B cell (primary cell): ENCODE results near the gene B9D1. TPM values are rescaled to one million over a fixed set of nuclear protein-coding genes. Genes with fewer than 3 reads are reported as not detected.

Source experiments
- ATAC-seq: fragments of 200-7000 bp; cut with Tn5 transposase; one replicate; pipeline ENCODE4 v1.10.0; 2021; ENCODE audit warnings: low read depth, mild to moderate bottlenecking, moderate number of reproducible peaks, moderate library complexity
- CTCF ChIA-PET: fragments of 350-600 bp; sonication (Branson Sonifier 250); formaldehyde crosslinking; loops from one replicate; lab custom pipeline; 2021; ENCODE audit warnings: antibody characterized with exemption, inconsistent platforms; lab: Charles Lee
- POLR2A ChIA-PET: fragments of 350-600 bp; sonication (Branson Sonifier 250); formaldehyde crosslinking; loops from one replicate; lab custom pipeline; 2021; ENCODE audit warnings: antibody characterized with exemption; lab: Charles Lee
- DNase-seq: peaks from one replicate; pipeline ENCODE4 v3.0.0; 2013
- H2AFZ ChIP-seq: 2 replicates; pipeline ENCODE4 v1.6.1; 2012; ENCODE audit warnings: mild to moderate bottlenecking, low read depth, low read length; ENCODE audit not compliant: insufficient read depth, poor library complexity, severe bottlenecking
- H3K27ac ChIP-seq, 2 donors: 1 replicate in 1 of 2; 2 replicates in 1 of 2; pipeline ENCODE4 v1.5.1; 2012 to 2013; ENCODE audit warnings: low read length in 2 of 2, mild to moderate bottlenecking in 2 of 2, moderate library complexity in 1 of 2
- H3K27me3 ChIP-seq, 4 experiments: fragments of 200-600 bp in 1 of 4; sonication (generic) in 1 of 4; replicated peaks in 1 of 4; 1 replicate in 2 of 4; 2 replicates in 2 of 4; pipeline versions ENCODE4 v1.6.1 to v1.7.0; 2013 to 2016; ENCODE audit warnings: low read length in 3 of 4, mild to moderate bottlenecking in 2 of 4, mixed read lengths in 1 of 4, moderate library complexity in 1 of 4; ENCODE audit not compliant: insufficient read depth in 4 of 4, control insufficient read depth in 3 of 4; ENCODE audit errors: control extremely low read depth in 1 of 4
- H3K36me3 ChIP-seq, 2 experiments: replicated peaks in 1 of 2; 1 replicate in 1 of 2; 2 replicates in 1 of 2; pipeline versions ENCODE4 v1.6.1 to v1.7.1; 2013; ENCODE audit warnings: low read length in 1 of 2; ENCODE audit not compliant: insufficient read depth in 2 of 2, control insufficient read depth in 1 of 2; ENCODE audit errors: control extremely low read depth in 1 of 2, extremely low read depth in 1 of 2
- H3K4me1 ChIP-seq, 2 donors: fragments of 200-600 bp in 1 of 2; sonication (generic) in 1 of 2; 1 replicate in 1 of 2; 2 replicates in 1 of 2; pipeline versions ENCODE4 v1.5.1 to v1.6.1; 2013 to 2017; ENCODE audit warnings: low read length in 2 of 2; ENCODE audit not compliant: control insufficient read depth in 2 of 2, insufficient read depth in 2 of 2
- H3K4me2 ChIP-seq: replicated peaks from 2 replicates; pipeline ENCODE3; 2012; ENCODE audit warnings: mild to moderate bottlenecking, low read depth, low read length; ENCODE audit not compliant: poor library complexity, severe bottlenecking
- H3K4me3 ChIP-seq, 5 experiments: fragments of 200-600 bp in 1 of 5; sonication (generic) in 1 of 5; 1 replicate in 3 of 5; 2 replicates in 2 of 5; pipeline versions ENCODE4 v1.5.1 to v1.7.0; 2011 to 2016; ENCODE audit warnings: low read length in 4 of 5, mild to moderate bottlenecking in 4 of 5, low read depth in 2 of 5, control low read depth in 1 of 5, moderate library complexity in 1 of 5; ENCODE audit not compliant: insufficient read depth in 1 of 5; ENCODE audit errors: control extremely low read depth in 1 of 5, extremely low read depth in 1 of 5
- H3K79me2 ChIP-seq: fragments of 200-600 bp; sonication (generic); one replicate; pipeline ENCODE4 v1.6.0; 2016; ENCODE audit warnings: low read length; ENCODE audit not compliant: control insufficient read depth, insufficient read depth
- H3K9ac ChIP-seq: fragments of 200-600 bp; sonication (generic); 2 replicates; pipeline ENCODE4 v1.6.1; 2017; ENCODE audit warnings: mild to moderate bottlenecking, low read length, moderate library complexity
- H3K9me3 ChIP-seq, 3 donors: one replicate each; pipeline versions ENCODE4 v1.6.1 to v1.7.1; 2013; ENCODE audit warnings: low read length in 2 of 3; ENCODE audit not compliant: control insufficient read depth in 2 of 3, insufficient read depth in 1 of 3; ENCODE audit errors: control extremely low read depth in 1 of 3
- H4K20me1 ChIP-seq: 2 replicates; pipeline ENCODE4 v1.6.0; 2012; ENCODE audit warnings: mild to moderate bottlenecking, low read length; ENCODE audit not compliant: insufficient read depth, control insufficient read depth, poor library complexity, severe bottlenecking
- H3K27ac Mint-ChIP-seq: one replicate; pipeline ENCODE4 v1.8.0; 2021; ENCODE audit warnings: mixed read lengths
- H3K27me3 Mint-ChIP-seq: one replicate; pipeline ENCODE4 v1.8.0; 2021; ENCODE audit warnings: mixed read lengths
- H3K4me1 Mint-ChIP-seq: one replicate; pipeline ENCODE4 v1.8.0; 2021; ENCODE audit warnings: mixed read lengths
- H3K4me3 Mint-ChIP-seq: one replicate; pipeline ENCODE4 v1.8.0; 2021; ENCODE audit warnings: mixed read lengths
- H3K9me3 Mint-ChIP-seq: one replicate; pipeline ENCODE4 v1.8.0; 2022; ENCODE audit warnings: mixed read lengths; ENCODE audit not compliant: insufficient read depth
- CTCF ChIP-seq: fragments of 200-600 bp; IDR thresholded peaks from one replicate; pipeline ENCODE4 v1.8.0; 2022; ENCODE audit warnings: antibody characterized with exemption, mild to moderate bottlenecking
- EZH2 ChIP-seq: IDR thresholded peaks from 2 replicates; pipeline ENCODE4 v1.6.1; 2012; ENCODE audit warnings: borderline replicate concordance, low read depth, mild to moderate bottlenecking, moderate library complexity, low read length; ENCODE audit not compliant: insufficient read depth, poor library complexity, severe bottlenecking
- WGBS: methylation state at CpG from one replicate; pipeline ENCODE4 v1.1.5; 2013; ENCODE audit warnings: missing lambda C conversion rate; ENCODE audit not compliant: insufficient coverage; 5-methylcytosine and 5-hydroxymethylcytosine counted together
- intact Hi-C: fragments of 100-400 bp; cut with micrococcal nuclease; formaldehyde crosslinking; loops from one replicate; pipeline ENCODE4 v1.10.0; 2022
- polyA plus RNA-seq: library from polyadenylated mRNA; depleted of rRNA; stranded (reverse); fragments of >200 nt; gene quantifications from 2 replicates; pipeline ENCODE4 v1.2.3, GENCODE V29; 2012
- total RNA-seq, 2 donors: library from RNA; stranded (reverse); fragments of 120-200 nt in 1 of 2; gene quantifications; 1 replicate in 1 of 2; 2 replicates in 1 of 2; pipeline versions ENCODE4 v1.2.3 to v1.2.4, GENCODE V29; 2013 to 2022

B9D1 gene
- total and polyA plus RNA-seq, 2 donors (not counting 1 experiment from before 2014, with no cell fraction given): 2.5 to 6.9 TPM

- ChIA-PET POLR2A (no interaction called here), CTCF (no interaction called here)
- H3K79me2 ChIP-seq: no peaks in the 10 kb centered on the region
Observed at GRCh38 chr17:19333132-19333440, 29.4 kb downstream of the B9D1 start.

More at GRCh38 chr17:19333132-19333440, 29.4 kb downstream of the B9D1 start:
- H3K36me3 ChIP-seq: no peaks in the 10 kb centered on the region
- Mint-ChIP-seq H3K4me1 (no peaks in the 10 kb centered on the region), H3K9me3 (no peaks in the 10 kb centered on the region), H3K27me3 (no peaks in the 10 kb centered on the region), H3K4me3 (no peak overlapping the region), H3K27ac (no peak overlapping the region)
- no peaks in the 10 kb centered on the region for H3K27me3 ChIP-seq
- H3K4me1 ChIP-seq: peaks cover 0 to 3% of the 10 kb centered on the region in 2 donors
- H2AFZ ChIP-seq: no peak overlapping the region
- 100% methylated on average over 1 of the region's 1 CpG for WGBS
- ATAC-seq (no peak), DNase-seq (no peak)
- no peak for TF ChIP-seq EZH2
- no peak for TF ChIP-seq CTCF
- H3K4me2 ChIP-seq: no peak overlapping the region
- H3K9ac ChIP-seq: no peak overlapping the region
- H3K9me3 ChIP-seq: no peaks in the 10 kb centered on the region
- no peak overlapping the region for H3K4me3 ChIP-seq
- intact Hi-C loops: no loop called here
- H3K27ac ChIP-seq: no peak overlapping the region
- H4K20me1 ChIP-seq: no peaks in the 10 kb centered on the region
